HG02885 (cell line): ENCODE data around the gene MUC4.
"Not testable (repeated sequence)": the region's sequence is repeated elsewhere in the genome, so short reads cannot be mapped to it uniquely, and the experiment has no call there.

Source experiments
- ATAC-seq: cut with Tn5 transposase; IDR thresholded peaks from one replicate; pipeline ENCODE4 v1.9.1; 2021; ENCODE audit warnings: mild to moderate bottlenecking; ENCODE audit not compliant: unreplicated experiment, poor library complexity

Gene MUC4

DNA sequence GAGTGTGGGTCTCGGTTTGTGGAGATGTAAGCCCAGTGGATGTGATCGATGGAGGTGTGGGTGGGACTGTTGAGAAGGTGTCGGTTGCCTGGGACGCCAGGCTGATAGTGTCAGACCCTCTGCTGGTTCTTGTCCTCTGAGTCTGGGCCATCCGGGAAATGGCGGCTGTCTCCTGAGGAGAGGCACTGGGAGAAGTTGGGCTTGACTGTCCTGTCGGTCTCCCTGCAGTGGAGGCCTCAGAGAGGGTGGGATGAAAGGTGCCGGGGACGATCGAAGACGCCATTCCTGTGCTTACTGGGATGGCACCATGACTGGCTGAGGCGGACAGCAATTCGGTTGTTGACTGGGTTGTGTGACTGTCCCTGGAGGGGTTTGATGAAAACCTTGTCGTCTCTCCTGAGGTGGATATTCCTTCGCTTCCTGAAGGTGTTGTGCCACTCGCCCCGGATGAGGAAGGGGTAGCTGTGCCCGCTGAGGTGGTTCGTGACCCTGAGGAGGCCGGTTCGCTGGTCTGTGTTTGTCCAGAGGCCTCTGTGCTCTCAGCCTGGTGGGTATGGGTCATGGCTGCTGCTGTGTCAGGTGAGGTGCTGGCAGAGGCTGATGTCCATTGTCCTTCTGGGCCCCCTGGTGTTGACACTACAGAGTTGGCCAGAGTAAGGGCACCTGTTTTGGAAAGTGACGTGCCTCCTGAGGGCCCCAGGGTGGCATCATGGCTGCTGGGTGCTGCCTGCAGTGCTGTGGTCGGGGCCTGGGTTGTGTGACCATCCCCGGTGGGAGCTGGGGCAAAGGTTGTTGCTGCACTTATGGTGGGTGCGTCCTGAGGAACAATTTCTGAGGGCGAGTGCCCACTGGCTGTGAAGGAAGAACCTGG, 22.8 kb downstream of the MUC4 start:
- ATAC-seq = no peak

- ATAC-seq = not testable (repeated sequence)
Observed at GRCh38 chr3:195785781-195786405, 25.8 kb downstream of the MUC4 start.

- ATAC-seq = not testable (repeated sequence)
Observed at GRCh38 chr3:195784031-195784430, 27.7 kb downstream of the MUC4 start.

DNA sequence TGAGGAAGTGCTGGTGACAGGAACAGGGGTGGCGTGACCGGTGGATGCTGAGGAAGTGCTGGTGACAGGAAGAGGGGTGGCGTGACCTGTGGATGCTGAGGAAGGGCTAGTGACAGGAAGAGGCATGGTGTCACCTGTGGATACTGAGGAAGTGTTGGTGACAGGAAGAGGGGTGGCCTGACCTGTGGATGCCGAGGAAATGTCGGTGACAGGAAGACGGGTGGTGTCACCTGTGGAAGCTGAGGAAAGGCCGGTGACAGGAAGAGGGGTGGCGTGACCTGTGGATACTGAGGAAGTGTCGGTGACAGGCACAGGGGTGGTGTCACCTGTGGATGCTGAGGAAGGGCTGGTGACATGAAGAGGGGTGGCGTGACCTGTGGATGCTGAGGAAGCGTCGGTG, 30.5 kb downstream of the MUC4 start:
- ATAC-seq = not testable (repeated sequence)

DNA sequence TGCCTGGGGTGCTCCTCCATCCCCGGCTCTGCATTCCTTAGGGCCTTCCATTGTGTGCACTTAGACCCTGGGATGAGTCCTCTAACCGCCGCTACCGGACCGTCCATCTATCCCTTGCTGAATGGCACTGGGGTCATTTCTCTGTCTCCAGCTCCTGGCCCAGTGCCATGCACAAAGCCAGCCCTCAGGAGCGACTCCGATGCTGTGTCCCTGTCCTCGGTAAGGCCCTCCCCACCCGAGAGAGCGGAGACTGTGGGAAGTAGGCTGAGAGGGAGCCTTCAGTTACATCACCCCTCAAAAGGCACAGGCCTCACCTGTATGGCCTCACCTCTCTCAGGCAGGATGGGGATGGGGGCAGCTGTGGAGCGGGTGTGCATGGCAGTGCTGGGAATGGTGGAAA, 33.8 kb downstream of the MUC4 start:
- no peak for ATAC-seq

- ATAC-seq = no peak
Observed at GRCh38 chr3:195774917-195775316, 36.8 kb downstream of the MUC4 start.

DNA sequence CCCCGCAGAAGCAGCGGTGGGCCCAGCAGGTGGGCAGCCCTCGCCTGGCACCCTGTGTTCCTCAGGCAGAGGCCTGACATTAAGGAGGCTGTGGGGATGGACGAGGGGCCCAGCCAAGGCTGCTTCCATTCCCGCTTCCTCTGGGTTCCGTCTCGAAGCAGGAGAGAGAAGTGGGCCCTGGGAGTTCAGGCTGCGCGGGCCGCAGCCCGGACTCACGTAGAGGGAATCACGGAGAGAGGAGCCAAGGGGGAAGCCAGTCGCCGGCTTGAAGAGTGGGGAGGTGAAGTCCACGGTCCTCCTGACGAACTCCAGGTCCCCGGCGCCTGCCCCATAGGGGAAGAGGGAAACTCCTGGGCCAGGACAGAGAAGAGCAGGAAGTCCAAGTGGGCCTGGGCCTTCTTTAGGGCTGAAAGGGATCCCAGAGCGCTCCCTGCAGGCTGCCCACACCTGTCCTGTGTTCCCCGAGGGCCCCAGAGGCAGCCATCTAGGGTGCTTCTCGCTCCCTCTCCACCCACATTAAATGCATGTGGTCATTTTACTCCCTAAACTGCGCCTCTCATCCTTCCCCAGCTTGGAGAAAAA, 37.7 kb downstream of the MUC4 start:
- ATAC-seq = no peak

- no peak for ATAC-seq
Observed at GRCh38 chr3:195771646-195772300, 40.0 kb downstream of the MUC4 start.

- not testable (repeated sequence) for ATAC-seq
Observed at GRCh38 chr3:195770841-195771645, 40.7 kb downstream of the MUC4 start.

- no peak for ATAC-seq
Observed at GRCh38 chr3:195770081-195770840, 41.5 kb downstream of the MUC4 start.

GRCh38 chr3:195769551-195769950, 42.2 kb downstream of the MUC4 start:
- no peak for ATAC-seq

DNA sequence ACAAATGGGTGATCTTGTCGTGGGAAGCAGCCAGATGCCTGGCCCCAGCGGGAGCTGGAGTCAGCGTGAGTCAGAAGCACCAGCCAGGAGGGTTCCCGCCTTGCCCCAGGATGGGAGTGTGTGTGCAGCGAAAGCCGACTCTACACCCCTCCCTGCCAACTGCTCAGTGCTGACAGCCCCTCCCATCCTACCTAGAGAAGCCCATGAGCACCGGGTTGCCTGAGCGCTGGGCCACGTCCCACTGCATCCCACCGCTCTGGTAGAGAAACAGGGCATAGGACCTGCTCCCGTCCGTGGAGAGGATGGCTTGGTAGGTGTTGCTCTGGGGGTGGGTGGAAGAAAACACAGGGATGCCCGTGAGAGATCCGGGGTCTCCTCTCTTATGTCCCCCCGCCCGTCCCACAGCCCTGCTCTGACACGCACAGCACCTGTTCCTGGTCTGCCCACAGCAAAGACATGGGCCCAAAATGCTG, 42.9 kb downstream of the MUC4 start:
- no peak for ATAC-seq

- no peak for ATAC-seq
Observed at GRCh38 chr3:195768414-195768813, 43.3 kb downstream of the MUC4 start.

GRCh38 chr3:195767792-195768191, 43.9 kb downstream of the MUC4 start:
- no peak for ATAC-seq

DNA sequence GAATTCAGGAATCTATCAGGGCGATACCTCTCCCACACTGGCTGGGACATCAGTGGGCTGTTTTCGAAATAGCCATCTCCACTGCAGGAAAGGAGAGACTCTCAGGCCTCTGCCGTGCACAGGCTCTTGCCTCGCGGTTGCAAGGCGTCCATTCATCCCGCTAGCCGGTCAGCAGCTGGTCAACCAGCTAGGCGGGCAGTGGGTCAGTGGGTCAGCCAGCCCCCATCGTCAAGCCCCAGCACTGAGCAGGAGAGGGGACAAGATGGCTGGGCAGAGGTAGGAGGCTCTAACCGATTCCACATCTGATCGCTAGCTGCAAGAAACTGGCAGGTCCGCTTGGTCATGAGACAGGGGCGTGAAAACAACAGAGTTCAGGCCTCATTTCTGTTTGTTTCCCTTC, 45.1 kb downstream of the MUC4 start:
- ATAC-seq = no peak

DNA sequence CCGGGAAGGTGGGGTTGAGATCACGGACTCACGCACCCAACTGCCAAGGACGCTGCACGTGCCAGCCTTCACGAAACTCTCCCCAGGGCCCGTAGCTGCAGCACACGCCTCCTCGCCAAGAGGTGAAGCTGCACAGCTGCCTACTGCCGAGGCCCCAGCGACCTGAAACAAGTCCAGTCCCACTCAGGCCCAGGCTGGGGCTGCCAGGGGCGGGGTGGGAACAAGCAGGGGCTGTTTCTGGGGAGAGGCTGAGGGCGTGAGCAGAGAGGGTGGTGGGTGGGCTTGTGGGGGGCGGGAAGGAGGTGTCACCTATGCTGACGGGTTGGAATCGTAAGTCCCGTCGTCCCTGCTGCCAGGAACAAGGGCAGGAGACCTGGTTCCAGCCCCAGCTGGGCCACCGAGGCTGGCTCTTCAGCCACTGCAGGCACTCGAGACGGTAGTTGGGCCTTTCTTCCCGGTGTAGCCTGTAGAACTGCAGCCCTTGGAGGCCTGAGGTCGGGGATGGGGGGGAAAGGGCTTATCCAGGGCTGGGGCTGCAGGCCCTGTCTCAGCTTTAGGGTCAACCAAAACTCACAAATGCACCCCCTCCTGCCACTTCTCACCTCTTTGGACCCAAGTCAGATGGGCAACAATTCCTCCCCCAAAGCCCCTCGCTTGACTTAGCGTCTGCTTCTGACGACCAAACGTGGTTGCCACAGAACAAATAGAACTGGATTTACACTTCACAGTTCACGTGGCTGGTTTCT, 46.6 kb downstream of the MUC4 start:
- no peak for ATAC-seq

GRCh38 chr3:195763843-195764825, 47.6 kb downstream of the MUC4 start:
- ATAC-seq = no peak
